H1 (cell line): ENCODE data around the gene EMX2. TPM values are rescaled to one million over a fixed set of nuclear protein-coding genes. Genes with fewer than 3 reads are reported as not detected.

ENCODE experiments used
- CHD7 ChIP-seq: fragments of 300-600 bp; sonication (generic); IDR thresholded peaks from 2 replicates; pipeline ENCODE4 v1.7.1; 2012; ENCODE audit warnings: low read length, moderate library complexity, mild to moderate bottlenecking, inconsistent platforms; ENCODE audit not compliant: insufficient replicate concordance
- CTCF ChIP-seq, 3 experiments: IDR thresholded peaks; 1 replicate in 2 of 3; 2 replicates in 1 of 3; pipeline versions ENCODE4 v1.5.1 to v1.6.1; 2011; ENCODE audit warnings: low read length in 3 of 3, mild to moderate bottlenecking in 3 of 3, inconsistent platforms in 2 of 3, low read depth in 1 of 3, moderate library complexity in 1 of 3; ENCODE audit not compliant: insufficient read depth in 1 of 3; ENCODE audit errors: control extremely low read depth in 1 of 3
- EGR1 ChIP-seq: IDR thresholded peaks from 2 replicates; pipeline ENCODE4 v1.6.1; 2011; ENCODE audit warnings: low read depth, low read length, borderline replicate concordance
- EP300 ChIP-seq, 2 experiments: IDR thresholded peaks; 1 replicate in 1 of 2; 2 replicates in 1 of 2; pipeline ENCODE4 v1.6.1; 2011 to 2012; ENCODE audit warnings: low read depth in 2 of 2, low read length in 2 of 2, mild to moderate bottlenecking in 2 of 2, borderline replicate concordance in 1 of 2, inconsistent platforms in 1 of 2, moderate library complexity in 1 of 2
- EZH2 ChIP-seq: fragments of 200-600 bp; sonication (generic); IDR thresholded peaks from 2 replicates; pipeline ENCODE4 v1.7.1; 2012; ENCODE audit warnings: low read depth, mild to moderate bottlenecking, moderate library complexity, low read length, inconsistent platforms; ENCODE audit not compliant: severe bottlenecking
- JUN ChIP-seq: IDR thresholded peaks from 2 replicates; pipeline ENCODE4 v1.6.1; 2011; ENCODE audit warnings: low read depth, mild to moderate bottlenecking, improper control_type of control experiment, low read length
- polyA plus RNA-seq, 7 experiments: library from polyadenylated mRNA; depleted of rRNA in 3 of 7; stranded (reverse) in 5 of 7; unstranded in 2 of 7; fragments of >200 nt in 5 of 7; fragments of 200-250 nt in 2 of 7; gene quantifications; 1 replicate in 5 of 7; 2 replicates in 1 of 7; 4 replicates in 1 of 7; pipeline versions ENCODE4 v1.2.1 to v1.2.3, GENCODE V29; 2011 to 2013; ENCODE audit warnings: missing spikeins in 2 of 7, mixed read lengths in 2 of 7
- total RNA-seq: library from RNA; stranded (reverse); fragmentation: NEBNext Ultra II Directional; extraction: Animal tissue kit (Norgen Biotek cat#: 25700); gene quantifications from 2 replicates; pipeline ENCODE4 v1.2.1, GENCODE V29; 2021

Gene EMX2
- total and polyA plus RNA-seq, 2 of the 8 experiments (the other 6 are each of a cell fraction or from before 2014, with no cell fraction given), result not detected

- TF ChIP-seq CHD7 (no peak), JUN (no peak), EGR1 (no peak), EZH2 (no peak), CTCF (IDR thresholded peaks at IDR 0.05; ENCODE audit: control extremely low read depth in 1 of 3, insufficient read depth in 1 of 3, low read depth in 1 of 3, low read length in 3 of 3) (no peak), EP300 (IDR thresholded peaks at IDR 0.05; ENCODE audit: borderline replicate concordance in 1 of 2, low read depth in 2 of 2, low read length in 2 of 2) (no peak)
These were observed 47.7 kb downstream of the EMX2 start (continued) for GRCh38 chr10:117590101-117590875.
